Retinal pigment epithelial cell (primary cell): ENCODE results near the gene NUP107.

ENCODE experiments used
- DNase-seq: peaks from one replicate; pipeline ENCODE4 v3.0.0-alpha.2; 2010; ENCODE audit warnings: low read depth
- H3K4me3 ChIP-seq: 2 replicates; pipeline ENCODE4 v1.5.1; 2011; ENCODE audit warnings: mild to moderate bottlenecking, low read length, control low read depth, moderate library complexity
- CTCF ChIP-seq: conservative IDR thresholded peaks from 2 replicates; pipeline ENCODE4 v1.5.1; 2011; ENCODE audit warnings: low read depth, low read length, control low read depth, inconsistent platforms

The NUP107 gene

GRCh38 chr12:68790081-68790951 lies 103.5 kb downstream of the NUP107 start:
- no peak for DNase-seq
- H3K4me3 ChIP-seq: no peak overlapping the region

GRCh38 chr12:68790952-68791234 lies 104.1 kb downstream of the NUP107 start:
- TF ChIP-seq CTCF: no peak
- DNase-seq: no peak

More at GRCh38 chr12:68790081-68790951, 103.5 kb downstream of the NUP107 start:
- no peak for TF ChIP-seq CTCF

DNA sequence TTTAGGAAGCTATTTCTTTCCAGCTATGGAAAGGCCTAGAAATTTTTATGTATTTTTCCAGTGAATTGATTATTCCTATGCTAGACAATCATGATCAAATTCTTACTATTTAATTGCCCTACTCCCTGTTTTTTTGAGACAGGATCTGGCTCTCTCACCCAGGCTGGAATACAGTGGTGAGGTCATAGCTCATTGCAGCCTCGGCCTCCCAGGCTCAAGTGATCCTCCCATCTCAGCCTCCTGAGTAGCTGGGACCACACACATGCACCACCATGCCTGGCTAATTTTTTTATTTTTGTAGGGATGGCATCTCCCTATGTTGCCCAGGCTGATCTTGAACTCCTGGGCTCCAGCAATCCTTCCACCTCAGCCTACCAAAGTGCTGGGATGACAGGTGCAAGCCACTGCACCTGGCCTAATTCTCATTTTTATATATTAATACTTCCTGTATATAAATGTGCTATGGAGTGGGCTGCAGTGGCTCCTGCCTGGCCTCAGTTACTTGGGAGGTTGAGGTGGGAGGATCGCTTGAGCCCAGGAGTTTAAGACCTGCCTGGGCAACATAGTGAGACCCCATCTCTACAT lies 105.2 kb downstream of the NUP107 start:
- no peak overlapping the region for H3K4me3 ChIP-seq
- TF ChIP-seq CTCF: no peak
- no peak for DNase-seq

More at GRCh38 chr12:68790952-68791234, 104.1 kb downstream of the NUP107 start:
- no peak overlapping the region for H3K4me3 ChIP-seq

DNA sequence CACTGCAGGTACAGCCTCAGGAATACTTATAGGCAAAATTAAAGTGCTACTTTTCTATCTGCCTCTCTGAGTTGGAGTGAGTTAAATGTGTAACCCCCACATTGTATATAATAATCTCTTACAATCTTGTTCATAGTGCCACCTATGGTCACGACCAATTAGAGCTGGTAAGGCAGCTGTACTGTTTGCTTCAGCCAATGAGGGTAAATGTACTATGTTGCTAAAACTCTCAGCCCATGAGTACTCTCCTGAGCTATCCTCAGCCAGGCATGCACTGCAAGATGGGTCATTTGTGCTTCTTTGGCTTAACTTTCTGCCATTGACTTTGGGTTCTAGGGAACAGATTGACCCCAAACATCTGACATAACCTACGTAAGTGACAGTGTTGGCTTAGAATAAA lies 106.2 kb downstream of the NUP107 start:
- no peak overlapping the region for H3K4me3 ChIP-seq
- TF ChIP-seq CTCF: no peak
- no peak for DNase-seq

DNA sequence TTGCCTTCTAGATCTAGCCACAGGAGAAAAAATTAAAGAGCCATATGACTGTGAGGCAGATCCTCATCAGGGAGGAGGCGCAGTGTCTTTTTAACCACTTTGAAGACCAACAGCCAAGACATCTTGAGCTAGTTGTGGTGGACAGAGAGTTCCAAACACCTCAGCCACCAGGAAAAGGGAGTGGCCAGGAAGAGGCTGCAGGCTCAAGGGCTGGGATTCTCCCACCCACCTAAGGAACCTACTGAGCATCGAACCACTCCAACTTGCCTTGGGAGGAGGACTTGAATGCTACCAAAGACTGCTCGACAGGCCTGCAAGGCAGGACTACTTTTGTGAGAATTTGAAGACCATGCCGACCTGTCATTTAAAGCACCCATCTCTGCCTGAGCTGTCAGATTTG lies 106.7 kb downstream of the NUP107 start:
- TF ChIP-seq CTCF: no peak
- H3K4me3 ChIP-seq: no peak overlapping the region
- DNase-seq: no peak

DNA sequence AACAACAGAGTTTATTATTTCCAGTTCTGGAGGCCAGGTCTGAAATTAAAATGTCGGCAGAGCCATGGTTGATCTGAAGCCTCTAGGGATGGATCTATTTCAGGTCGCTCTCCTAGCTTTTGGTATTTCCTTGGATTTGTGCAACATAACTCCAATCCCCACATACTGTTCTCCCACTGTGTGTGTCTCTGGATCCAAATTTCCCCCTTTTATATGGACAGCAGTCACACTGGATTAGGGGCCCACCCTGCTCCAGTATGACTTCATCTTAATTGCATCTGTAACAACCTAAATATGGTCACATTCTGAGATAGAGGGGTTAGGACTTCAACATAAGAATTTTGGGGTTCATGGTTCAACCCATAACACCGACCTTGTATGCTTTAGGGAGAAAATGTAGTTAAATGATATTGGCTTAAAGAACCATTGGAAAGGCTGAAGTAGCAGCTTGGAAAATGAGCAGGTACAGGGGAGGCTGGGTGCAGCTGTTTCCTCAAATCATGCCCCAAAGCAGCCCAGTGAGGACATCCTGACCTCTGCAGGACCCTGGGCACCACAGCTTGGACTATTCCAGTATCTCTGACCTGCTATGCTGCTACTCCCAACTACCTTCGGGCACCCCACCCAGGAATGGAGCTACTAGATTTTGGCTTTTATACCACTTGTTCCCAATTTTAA lies 107.3 kb downstream of the NUP107 start:
- no peak for TF ChIP-seq CTCF
- no peak for DNase-seq
- H3K4me3 ChIP-seq: no peak overlapping the region
